Measurements from ENCODE around the gene LIME1.

LIME1 gene, protein sequence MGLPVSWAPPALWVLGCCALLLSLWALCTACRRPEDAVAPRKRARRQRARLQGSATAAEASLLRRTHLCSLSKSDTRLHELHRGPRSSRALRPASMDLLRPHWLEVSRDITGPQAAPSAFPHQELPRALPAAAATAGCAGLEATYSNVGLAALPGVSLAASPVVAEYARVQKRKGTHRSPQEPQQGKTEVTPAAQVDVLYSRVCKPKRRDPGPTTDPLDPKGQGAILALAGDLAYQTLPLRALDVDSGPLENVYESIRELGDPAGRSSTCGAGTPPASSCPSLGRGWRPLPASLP

DNA sequence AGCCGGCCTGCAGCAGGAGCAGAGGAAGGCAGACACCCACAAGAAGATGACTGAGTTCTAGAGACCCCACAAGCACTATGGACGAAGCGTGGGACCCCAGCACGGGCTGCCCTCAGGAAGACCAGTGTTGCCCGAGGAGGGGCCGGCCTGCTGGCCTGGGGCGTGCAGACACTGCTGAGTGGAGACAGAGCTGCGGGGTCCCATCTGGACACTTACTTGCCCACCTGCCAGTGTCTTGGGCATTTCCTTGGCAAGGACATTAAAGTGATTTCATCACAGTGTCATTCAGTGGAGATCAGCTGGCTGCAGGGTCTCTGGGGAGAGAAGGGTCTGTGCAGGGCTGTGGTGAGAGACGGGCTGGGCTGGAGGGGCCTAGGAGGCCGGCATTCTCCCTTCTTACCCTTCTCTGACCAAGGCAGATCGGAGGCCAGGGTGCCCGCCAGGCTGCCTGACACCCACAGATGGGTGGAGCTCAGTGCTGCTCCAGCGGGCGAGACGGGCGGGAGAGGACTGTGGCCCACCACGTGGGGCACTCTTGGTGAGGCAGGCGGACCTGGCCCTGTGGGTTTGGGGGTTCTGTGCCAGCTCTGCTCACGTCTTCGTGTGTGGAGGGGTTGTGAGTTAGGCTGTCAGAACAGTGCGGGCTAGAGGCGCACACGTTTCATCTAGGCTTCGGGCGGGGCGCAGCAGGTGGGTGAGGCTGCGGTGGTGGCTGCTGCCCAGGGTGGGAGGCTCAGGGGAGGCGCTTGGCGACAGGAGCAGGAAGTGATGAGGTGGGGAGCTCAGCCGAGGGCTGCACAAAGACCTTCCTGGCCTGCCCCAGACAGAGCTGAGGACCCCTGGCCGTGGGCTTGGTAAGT is at the start of gene LIME1:
TSS of gene LIME1 (plus strand) at position 806 of the 860 bp plus-strand sequence. CDS start 886 bp downstream, outside the sequence.
- peak; percentile 81 for DNase-seq

DNA sequence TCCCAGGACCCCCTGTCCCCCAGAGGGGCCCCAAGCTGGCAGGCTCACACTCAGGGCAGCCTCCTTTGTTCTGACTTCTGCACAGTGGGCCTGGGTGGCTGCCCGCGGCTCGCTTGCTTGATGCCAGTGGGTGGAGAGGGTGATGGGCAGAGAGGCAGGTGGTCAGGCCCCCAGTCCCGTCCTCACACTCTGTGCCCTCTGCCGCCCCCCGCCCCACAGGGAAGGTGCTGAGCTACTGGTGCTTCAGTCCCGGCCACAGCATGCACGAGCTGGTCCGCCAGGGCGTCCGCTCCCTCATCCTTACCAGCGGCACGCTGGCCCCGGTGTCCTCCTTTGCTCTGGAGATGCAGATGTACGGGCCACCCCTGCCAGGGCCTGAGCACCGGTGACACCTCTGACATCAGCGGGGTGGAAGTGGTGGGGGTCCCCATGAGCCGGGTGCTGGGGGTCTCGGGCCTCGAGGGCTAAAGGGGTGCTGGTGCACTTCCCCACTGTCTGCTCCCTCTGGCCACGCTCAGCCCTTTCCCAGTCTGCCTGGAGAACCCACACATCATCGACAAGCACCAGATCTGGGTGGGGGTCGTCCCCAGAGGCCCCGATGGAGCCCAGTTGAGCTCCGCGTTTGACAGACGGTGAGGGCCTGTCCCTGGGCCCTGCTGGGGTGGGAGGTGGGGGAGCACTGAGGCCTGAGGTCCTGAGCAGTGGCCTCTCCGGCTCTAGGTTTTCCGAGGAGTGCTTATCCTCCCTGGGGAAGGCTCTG is 48.9 kb upstream of the LIME1 start:
- no peak for DNase-seq

- no peak for DNase-seq
Measured at GRCh38 chr20:63688228-63689045, 48.0 kb upstream of the LIME1 start.

- no peak for DNase-seq
Measured at GRCh38 chr20:63689046-63690002, 47.1 kb upstream of the LIME1 start.

DNA sequence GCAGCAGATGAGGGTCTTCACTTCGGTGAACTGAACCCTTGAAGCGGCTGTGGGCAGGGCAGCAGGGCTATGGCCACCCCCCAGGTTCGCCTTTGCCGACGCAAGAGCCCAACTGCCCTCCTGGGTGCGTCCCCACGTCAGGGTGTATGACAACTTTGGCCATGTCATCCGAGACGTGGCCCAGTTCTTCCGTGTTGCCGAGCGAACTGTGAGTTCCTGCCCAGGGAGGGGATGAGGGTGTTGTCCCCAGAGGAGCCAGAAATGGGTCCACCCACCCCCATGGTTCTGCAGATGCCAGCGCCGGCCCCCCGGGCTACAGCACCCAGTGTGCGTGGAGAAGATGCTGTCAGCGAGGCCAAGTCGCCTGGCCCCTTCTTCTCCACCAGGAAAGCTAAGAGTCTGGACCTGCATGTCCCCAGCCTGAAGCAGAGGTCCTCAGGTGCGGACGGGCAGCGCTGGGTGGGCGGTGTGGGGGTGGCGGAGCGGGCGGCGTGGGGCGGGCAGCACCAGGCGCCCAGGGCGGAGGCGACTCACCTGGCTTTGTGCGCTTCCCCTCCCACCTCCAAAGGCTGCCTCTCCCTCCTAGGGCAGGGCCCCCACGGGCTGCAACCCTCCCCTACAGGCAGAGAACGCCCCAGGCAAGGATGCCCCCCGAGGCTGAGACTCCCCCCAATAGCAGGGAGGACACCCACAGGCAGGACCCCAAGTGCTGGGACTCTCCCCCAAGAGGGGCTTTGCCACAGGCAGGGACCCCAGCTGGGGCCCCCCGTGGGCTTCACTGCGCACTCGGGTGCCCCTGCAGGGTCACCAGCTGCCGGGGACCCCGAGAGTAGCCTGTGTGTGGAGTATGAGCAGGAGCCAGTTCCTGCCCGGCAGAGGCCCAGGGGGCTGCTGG is 46.2 kb upstream of the LIME1 start:
- no peak for DNase-seq

- no peak for DNase-seq
Measured at GRCh38 chr20:63690898-63691710, 45.4 kb upstream of the LIME1 start.

DNA sequence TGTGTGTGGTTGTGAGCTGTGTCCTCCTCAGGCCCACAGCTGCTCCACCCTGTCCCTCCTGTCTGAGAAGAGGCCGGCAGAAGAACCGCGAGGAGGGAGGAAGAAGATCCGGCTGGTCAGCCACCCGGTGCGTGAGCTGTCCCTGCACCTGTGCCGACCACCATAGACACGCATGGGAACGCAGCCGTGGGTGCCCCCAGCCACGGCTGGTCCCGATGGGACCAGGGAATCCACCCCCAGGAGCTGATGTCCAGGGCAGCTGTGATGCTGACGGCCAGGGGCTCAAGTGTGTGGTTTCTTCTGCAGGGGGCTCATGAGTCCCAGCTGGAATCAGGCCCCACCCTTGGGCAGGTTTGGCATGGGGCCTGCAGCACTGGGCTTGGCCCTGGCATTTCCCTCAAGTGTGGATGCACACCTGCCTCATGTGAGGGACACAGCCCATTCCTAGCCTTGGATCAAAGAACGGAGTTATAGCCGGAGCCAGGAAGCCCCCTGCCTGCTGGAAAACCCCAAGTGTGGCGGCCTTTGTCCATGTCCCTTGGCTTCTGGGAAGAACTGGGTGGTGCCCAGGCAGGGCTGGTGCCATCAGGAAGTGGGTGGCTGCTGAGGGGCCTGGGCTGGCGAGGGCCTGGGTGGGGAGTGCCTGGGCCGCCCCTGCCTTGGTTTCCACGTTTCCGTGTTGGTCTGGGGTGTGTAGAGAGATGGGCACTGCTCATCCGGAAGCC is 44.6 kb upstream of the LIME1 start:
- DNase-seq, result peak; percentile 64

GRCh38 chr20:63692436-63693082 is 43.9 kb upstream of the LIME1 start:
- peak; percentile 86 for DNase-seq

- DNase-seq, result peak; percentile 38
Measured at GRCh38 chr20:63693083-63693732, 43.3 kb upstream of the LIME1 start.

- peak; percentile 24 for DNase-seq
Measured at GRCh38 chr20:63693733-63694583, 42.5 kb upstream of the LIME1 start.

DNA sequence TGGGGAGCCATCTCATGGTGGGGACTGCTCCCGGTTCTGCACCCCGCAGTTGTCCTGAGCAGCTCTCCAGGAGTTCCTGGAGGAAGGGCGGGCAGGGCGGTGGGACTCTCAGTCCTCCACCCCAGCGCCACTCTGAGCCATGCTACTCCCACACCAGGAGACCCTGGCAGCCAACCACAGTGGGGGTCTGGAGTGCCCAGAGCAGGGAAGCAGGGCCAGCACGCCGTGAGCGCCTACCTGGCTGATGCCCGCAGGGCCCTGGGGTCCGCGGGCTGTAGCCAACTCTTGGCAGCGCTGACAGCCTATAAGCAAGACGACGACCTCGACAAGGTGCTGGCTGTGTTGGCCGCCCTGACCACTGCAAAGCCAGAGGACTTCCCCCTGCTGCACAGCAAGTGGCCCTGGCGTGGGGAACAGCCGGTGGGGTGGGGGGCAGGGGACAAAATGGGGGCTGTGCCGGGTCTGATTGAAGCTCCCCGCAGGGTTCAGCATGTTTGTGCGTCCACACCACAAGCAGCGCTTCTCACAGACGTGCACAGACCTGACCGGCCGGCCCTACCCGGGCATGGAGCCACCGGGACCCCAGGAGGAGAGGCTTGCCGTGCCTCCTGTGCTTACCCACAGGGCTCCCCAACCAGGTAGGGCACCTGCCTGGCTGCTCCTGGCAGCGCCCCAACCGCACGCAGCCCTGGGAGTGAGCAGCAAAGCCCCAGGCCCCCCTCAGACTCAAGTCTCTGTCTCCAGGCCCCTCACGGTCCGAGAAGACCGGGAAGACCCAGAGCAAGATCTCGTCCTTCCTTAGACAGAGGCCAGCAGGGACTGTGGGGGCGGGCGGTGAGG is 41.7 kb upstream of the LIME1 start:
- DNase-seq, result no peak

DNA sequence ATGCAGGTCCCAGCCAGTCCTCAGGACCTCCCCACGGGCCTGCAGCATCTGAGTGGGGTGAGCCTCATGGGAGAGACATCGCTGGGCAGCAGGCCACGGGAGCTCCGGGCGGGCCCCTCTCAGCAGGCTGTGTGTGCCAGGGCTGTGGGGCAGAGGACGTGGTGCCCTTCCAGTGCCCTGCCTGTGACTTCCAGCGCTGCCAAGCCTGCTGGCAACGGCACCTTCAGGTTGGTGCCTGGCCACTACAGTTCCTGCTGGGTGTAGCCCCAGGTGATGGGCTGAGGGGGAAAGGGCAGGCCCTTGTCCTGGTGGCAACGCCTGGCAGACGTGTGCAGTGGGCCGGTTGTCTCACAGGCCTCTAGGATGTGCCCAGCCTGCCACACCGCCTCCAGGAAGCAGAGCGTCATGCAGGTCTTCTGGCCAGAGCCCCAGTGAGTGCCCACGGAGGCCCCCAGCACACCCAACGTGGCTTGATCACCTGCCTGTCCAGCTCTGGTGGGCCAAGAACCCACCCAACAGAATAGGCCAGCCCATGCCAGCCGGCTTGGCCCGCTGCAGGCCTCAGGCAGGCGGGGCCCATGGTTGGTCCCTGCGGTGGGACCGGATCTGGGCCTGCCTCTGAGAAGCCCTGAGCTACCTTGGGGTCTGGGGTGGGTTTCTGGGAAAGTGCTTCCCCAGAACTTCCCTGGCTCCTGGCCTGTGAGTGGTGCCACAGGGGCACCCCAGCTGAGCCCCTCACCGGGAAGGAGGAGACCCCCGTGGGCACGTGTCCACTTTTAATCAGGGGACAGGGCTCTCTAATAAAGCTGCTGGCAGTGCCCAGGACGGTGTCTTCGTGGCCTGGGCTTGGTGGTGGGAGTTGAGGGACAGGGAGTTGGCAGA is 40.8 kb upstream of the LIME1 start:
- peak; percentile 53 for DNase-seq

DNA sequence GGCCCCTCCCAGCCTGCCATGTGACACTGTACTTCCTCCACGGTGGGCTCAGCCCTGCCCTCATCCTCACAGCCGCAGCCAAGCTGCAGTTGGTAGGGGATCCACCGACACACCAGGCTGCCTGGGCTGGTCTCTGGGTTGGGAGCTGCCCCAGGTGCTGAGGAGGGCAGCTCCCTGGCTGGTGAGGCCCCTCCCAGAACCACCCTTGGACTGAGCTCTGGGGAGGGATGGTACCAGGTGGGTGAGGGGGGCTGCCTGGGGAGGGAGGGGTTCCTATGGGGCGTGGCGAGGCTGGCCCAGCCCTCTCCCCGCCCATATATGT is 40.2 kb upstream of the LIME1 start:
- DNase-seq, result peak; percentile 71

DNA sequence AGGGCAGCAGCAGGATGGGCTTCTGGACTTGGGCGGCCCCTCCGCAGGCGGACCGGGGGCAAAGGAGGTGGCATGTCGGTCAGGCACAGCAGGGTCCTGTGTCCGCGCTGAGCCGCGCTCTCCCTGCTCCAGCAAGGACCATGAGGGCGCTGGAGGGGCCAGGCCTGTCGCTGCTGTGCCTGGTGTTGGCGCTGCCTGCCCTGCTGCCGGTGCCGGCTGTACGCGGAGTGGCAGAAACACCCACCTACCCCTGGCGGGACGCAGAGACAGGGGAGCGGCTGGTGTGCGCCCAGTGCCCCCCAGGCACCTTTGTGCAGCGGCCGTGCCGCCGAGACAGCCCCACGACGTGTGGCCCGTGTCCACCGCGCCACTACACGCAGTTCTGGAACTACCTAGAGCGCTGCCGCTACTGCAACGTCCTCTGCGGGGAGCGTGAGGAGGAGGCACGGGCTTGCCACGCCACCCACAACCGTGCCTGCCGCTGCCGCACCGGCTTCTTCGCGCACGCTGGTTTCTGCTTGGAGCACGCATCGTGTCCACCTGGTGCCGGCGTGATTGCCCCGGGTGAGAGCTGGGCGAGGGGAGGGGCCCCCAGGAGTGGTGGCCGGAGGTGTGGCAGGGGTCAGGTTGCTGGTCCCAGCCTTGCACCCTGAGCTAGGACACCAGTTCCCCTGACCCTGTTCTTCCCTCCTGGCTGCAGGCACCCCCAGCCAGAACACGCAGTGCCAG is 39.7 kb upstream of the LIME1 start, which contains the start of gene TNFRSF6B:
TSS of gene TNFRSF6B (plus strand) at position 25 of the 729 bp plus-strand sequence. CDS start at position 141, 116 bp downstream.
- DNase-seq, result no peak
